CD4-positive, alpha-beta T cell treated with Interleukin-4 for 4 hours (primary cell): Measurements from ENCODE around the gene PLEKHJ1.
"Not testable (repeated sequence)": the region's sequence is repeated elsewhere in the genome, so short reads cannot be mapped to it uniquely, and the experiment has no call there.

Experiments used
- DNase-seq: peaks from one replicate; pipeline ENCODE4 v3.0.0-alpha.2; 2020

The PLEKHJ1 gene

GRCh38 chr19:2236314-2237050 is at the start of gene PLEKHJ1, which contains the start of gene SF3A2:
PLEKHJ1 (minus strand) TSS chr19:2236329; CDS start chr19:2236248, 81 bp downstream.
SF3A2 (plus strand) TSS chr19:2236824; CDS start chr19:2243419, 6,595 bp downstream.
- DNase-seq, result peak; percentile 98

- no peak for DNase-seq
Measured at GRCh38 chr19:2283835-2284507, 47.8 kb upstream of the PLEKHJ1 start.

GRCh38 chr19:2282862-2283237 is 46.7 kb upstream of the PLEKHJ1 start:
- DNase-seq, result no peak

- peak; percentile 29 for DNase-seq
Measured at GRCh38 chr19:2282062-2282861, 46.1 kb upstream of the PLEKHJ1 start, which contains the start of gene PEAK3. PEAK3 (minus strand) TSS chr19:2282175; CDS start chr19:2280931, 1,244 bp downstream.

GRCh38 chr19:2281265-2282061 is 45.3 kb upstream of the PLEKHJ1 start:
- DNase-seq, result not testable (repeated sequence)

GRCh38 chr19:2280633-2281264 is 44.6 kb upstream of the PLEKHJ1 start:
- DNase-seq, result no peak

GRCh38 chr19:2278459-2279158 is 42.5 kb upstream of the PLEKHJ1 start:
- no peak for DNase-seq

GRCh38 chr19:2277138-2277537 is 41.0 kb upstream of the PLEKHJ1 start:
- DNase-seq, result no peak

- no peak for DNase-seq
Measured at GRCh38 chr19:2276429-2276986, 40.4 kb upstream of the PLEKHJ1 start.

GRCh38 chr19:2275588-2276428 is 39.7 kb upstream of the PLEKHJ1 start:
- DNase-seq, result no peak

GRCh38 chr19:2274931-2275535 is 38.9 kb upstream of the PLEKHJ1 start:
- peak; percentile 34 for DNase-seq

- no peak for DNase-seq
Measured at GRCh38 chr19:2274185-2274711, 38.1 kb upstream of the PLEKHJ1 start.

GRCh38 chr19:2273356-2274184 is 37.4 kb upstream of the PLEKHJ1 start:
- peak; percentile 64 for DNase-seq

GRCh38 chr19:2271234-2272103 is 35.3 kb upstream of the PLEKHJ1 start:
- no peak for DNase-seq

GRCh38 chr19:2270423-2271233 is 34.5 kb upstream of the PLEKHJ1 start:
- DNase-seq, result peak; percentile 71

GRCh38 chr19:2270157-2270422 is 34.0 kb upstream of the PLEKHJ1 start:
- no peak for DNase-seq
